Panc1 (cell line): ENCODE results near the gene SLC2A4. TPM values are rescaled to one million over a fixed set of nuclear protein-coding genes. Genes with fewer than 3 reads are reported as not detected.

Experiments
- ATAC-seq: fragments of 200-7000 bp; cut with Tn5 transposase; 2 replicates; pipeline ENCODE4 v1.9.1; 2020; ENCODE audit warnings: mild to moderate bottlenecking, moderate library complexity
- BruUV-seq: library from RNA; stranded (reverse); fragments of 400-500 nt; replicated peaks from 2 replicates; lab custom pipeline; 2021; lab: Mats Ljungman, UMichigan
- CTCF ChIA-PET: fragments of 300-600 bp; sonication (Branson Sonifier 250); formaldehyde crosslinking; loops from one replicate; lab custom pipeline; 2022; ENCODE audit warnings: antibody characterized with exemption; lab: Charles Lee
- POLR2A ChIA-PET: fragments of 300-600 bp; sonication (Branson Sonifier 250); formaldehyde crosslinking; loops from one replicate; lab custom pipeline; 2022; ENCODE audit warnings: antibody characterized with exemption; lab: Charles Lee
- DNase-seq: peaks from one replicate; pipeline ENCODE4 v3.0.0-alpha.2; 2010; ENCODE audit warnings: low read depth, low spot score
- H3K27ac ChIP-seq: 2 replicates; pipeline ENCODE4 v1.5.1; 2011; ENCODE audit warnings: mild to moderate bottlenecking, low read length, inconsistent platforms
- H3K27me3 ChIP-seq: fragments of 200-500 bp; sonication (Bioruptor generic); 2 replicates; pipeline ENCODE4 v1.6.0; 2014; ENCODE audit warnings: low read length, inconsistent platforms; ENCODE audit not compliant: control insufficient read depth, insufficient read depth
- H3K36me3 ChIP-seq: fragments of 200-500 bp; sonication (Bioruptor generic); 2 replicates; pipeline ENCODE4 v1.5.1; 2014; ENCODE audit warnings: inconsistent platforms, mild to moderate bottlenecking, low read length, moderate library complexity; ENCODE audit not compliant: control insufficient read depth, insufficient read depth
- H3K4me1 ChIP-seq: 2 replicates; pipeline ENCODE4 v1.5.1; 2011; ENCODE audit warnings: inconsistent platforms, mild to moderate bottlenecking, low read length, moderate library complexity; ENCODE audit not compliant: control insufficient read depth, insufficient read depth
- H3K4me3 ChIP-seq, 2 experiments: 2 replicates each; pipeline ENCODE4 v1.5.1; 2011 to 2012; ENCODE audit warnings: low read depth in 2 of 2, low read length in 2 of 2, mild to moderate bottlenecking in 2 of 2, inconsistent platforms in 1 of 2, moderate library complexity in 1 of 2
- H3K9me3 ChIP-seq: fragments of 200-500 bp; sonication (Bioruptor generic); 2 replicates; pipeline ENCODE4 v1.5.1; 2014; ENCODE audit warnings: low read depth, mild to moderate bottlenecking, inconsistent platforms, low read length, moderate library complexity; ENCODE audit not compliant: control insufficient read depth, insufficient read depth
- CTCF ChIP-seq: fragments of 450-650 bp; IDR thresholded peaks from 2 replicates; pipeline ENCODE4 v1.5.1; 2017; ENCODE audit warnings: mild to moderate bottlenecking
- POLR2AphosphoS5 ChIP-seq: IDR thresholded peaks from 2 replicates; pipeline ENCODE4 v1.6.1; 2012; ENCODE audit warnings: mild to moderate bottlenecking, low read depth, low read length, moderate library complexity
- REST ChIP-seq, 2 experiments: IDR thresholded peaks; 2 replicates each; pipeline ENCODE4 v1.6.1; 2011 to 2012; ENCODE audit warnings: low read depth in 2 of 2, control low read depth in 1 of 2, low read length in 1 of 2, mild to moderate bottlenecking in 1 of 2, moderate library complexity in 1 of 2; ENCODE audit not compliant: insufficient read depth in 1 of 2
- SIN3A ChIP-seq: IDR thresholded peaks from 2 replicates; pipeline ENCODE4 v1.6.1; 2012; ENCODE audit warnings: low read depth, mild to moderate bottlenecking, low read length, moderate library complexity, borderline replicate concordance; ENCODE audit not compliant: insufficient read depth
- TCF7L2 ChIP-seq: IDR thresholded peaks from 2 replicates; pipeline ENCODE4 v1.6.1; 2011; ENCODE audit warnings: mild to moderate bottlenecking, low read depth, low read length, inconsistent platforms
- in situ Hi-C: cut with HindIII; loops from 2 replicates; pipeline ENCODE4 v1.10.0; 2016; ENCODE audit warnings: low sequenced_read_pairs, low pct_unique_long_range_greater_than_20kb
- intact Hi-C: fragments of 100-400 bp; cut with micrococcal nuclease; formaldehyde crosslinking; loops from one replicate; pipeline ENCODE4 v1.10.0; 2022; ENCODE audit not compliant: unreplicated experiment
- total RNA-seq: library from RNA; stranded (reverse); gene quantifications from one replicate; pipeline ENCODE4 v1.2.1, GENCODE V29; 2021; ENCODE audit not compliant: unreplicated experiment

Gene SLC2A4
- total RNA-seq, 1 experiment from 2014 or later, result 0.31 TPM

- Histone ChIP-seq H3K27ac (no peak overlapping the region), H3K4me1 (no peaks in the 10 kb centered on the region), H3K36me3 (no peaks in the 10 kb centered on the region), H3K27me3 (no peaks in the 10 kb centered on the region), H3K4me3 (no peak overlapping the region), H3K9me3 (no peaks in the 10 kb centered on the region)
- in situ Hi-C loops, result no loop called here
- no peak for DNase-seq
- BruUV-seq, result no TSS peak
- ChIA-PET POLR2A (no interaction called here), CTCF (no interaction called here)
- ATAC-seq, result no peak
- TF ChIP-seq REST (IDR thresholded peaks at IDR 0.05; ENCODE audit: insufficient read depth in 1 of 2, low read depth in 2 of 2, low read length in 1 of 2), result no peak
- intact Hi-C loops, result no loop called here
These were observed 2.1 kb upstream of the SLC2A4 start for GRCh38 chr17:7279448-7279847.

DNA sequence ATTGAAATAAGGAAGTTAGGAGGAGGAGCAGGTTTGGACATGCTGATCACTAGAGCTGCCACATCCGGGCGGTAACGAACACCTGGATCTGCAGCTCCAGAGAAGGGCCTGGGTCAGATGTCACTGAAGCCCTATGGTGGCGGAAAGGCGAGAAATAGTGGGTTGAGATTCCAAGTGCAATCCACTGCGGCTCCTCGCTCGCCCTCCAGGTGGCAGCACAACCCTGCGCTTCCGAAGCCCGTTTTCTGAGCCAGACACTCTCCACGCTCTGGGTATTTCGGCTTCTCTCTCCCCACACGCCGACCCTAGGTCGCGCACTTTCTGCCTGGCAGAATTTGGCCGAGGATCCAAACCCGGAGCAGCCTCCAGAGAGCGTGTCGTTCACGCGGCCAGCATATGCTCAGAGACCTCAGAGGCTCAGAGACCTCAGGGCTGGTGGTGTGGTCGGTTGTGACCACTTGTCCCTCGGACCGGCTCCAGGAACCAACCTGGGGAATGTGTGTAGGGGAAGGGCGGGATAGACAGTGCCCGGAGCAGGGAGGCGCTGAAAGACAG lies 922 bp upstream of the SLC2A4 start:
- CTCF ChIA-PET, result interaction anchor here (1.0 to 1.8 kb wide), 2 partner anchors 16 to 33 kb away, joined by 4 to 13 read pairs; no protein-coding TSS in a partner anchor
- H3K27ac ChIP-seq, result peak overlapping the region; percentile 63; the same call in 1 of the 2 replicates
- peak overlapping the region; percentile 46 to 64 for H3K4me3 ChIP-seq
- no peaks in the 10 kb centered on the region for H3K4me1 ChIP-seq
- POLR2A ChIA-PET, result interaction anchor here (1.0 kb wide), 1 partner anchor 33 kb away, joined by 3 read pairs; no protein-coding TSS in a partner anchor
- H3K36me3 ChIP-seq, result no peaks in the 10 kb centered on the region
- intact Hi-C loops, result loop anchor here (2.0 kb wide), 1 partner anchor 16 kb away; no protein-coding TSS in a partner anchor
- no TSS peak for BruUV-seq
- H3K27me3 ChIP-seq, result no peaks in the 10 kb centered on the region
- ATAC-seq, result peak; percentile 87
- TF ChIP-seq TCF7L2, result no peak
- peak; percentile 94 for TF ChIP-seq CTCF
- TF ChIP-seq POLR2AphosphoS5, result no peak
- DNase-seq, result peak; percentile 80
- H3K9me3 ChIP-seq, result no peaks in the 10 kb centered on the region
- in situ Hi-C loops, result no loop called here

DNA sequence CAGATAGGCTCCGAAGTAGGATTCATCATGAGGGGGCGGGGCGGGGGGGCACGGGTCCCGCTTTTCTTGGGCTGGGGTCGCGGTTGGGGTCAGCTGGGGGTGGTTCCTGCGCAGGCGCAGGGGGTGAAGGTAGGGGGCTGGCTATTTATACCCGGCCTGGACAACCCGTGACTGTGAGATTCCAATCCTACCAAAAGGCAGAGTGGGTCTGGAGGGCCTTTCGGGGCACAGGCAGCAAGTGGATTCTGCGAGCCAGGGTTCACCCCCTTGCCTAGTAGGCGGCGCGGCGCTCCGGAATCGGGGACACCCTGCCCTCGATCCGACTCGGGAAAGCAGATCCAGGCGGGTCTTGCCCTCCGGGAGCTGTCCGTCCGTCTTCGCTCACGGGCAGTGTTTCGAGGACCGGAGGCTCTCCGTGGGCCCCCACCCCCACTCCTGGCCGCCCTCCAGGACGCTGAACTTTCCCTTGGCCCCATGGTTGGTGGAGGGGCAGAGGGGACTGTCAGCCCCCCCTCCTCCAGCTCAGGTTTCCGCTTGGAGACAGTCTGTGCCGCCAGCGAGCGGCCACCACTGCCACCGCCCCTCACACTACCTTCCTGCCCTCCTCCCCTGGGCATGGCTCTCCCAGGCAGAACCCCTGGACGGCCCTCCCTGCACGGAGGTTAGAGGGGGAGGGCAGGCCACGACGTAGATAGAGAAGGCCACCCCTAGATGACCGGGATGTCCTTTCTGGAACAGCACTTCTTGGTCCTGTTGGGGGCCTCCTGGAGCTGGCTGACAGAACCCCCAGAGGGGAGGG lies 634 bp downstream of the SLC2A4 start:
- no peaks in the 10 kb centered on the region for H3K9me3 ChIP-seq
- ATAC-seq, result no peak
- H3K4me1 ChIP-seq, result no peaks in the 10 kb centered on the region
- CTCF ChIA-PET, result interaction anchor here (1.8 kb wide), 1 partner anchor 31 kb away, joined by 13 read pairs; no protein-coding TSS in a partner anchor
- no TSS peak for BruUV-seq
- H3K27me3 ChIP-seq, result no peaks in the 10 kb centered on the region
- intact Hi-C loops, result loop anchor here (2.0 kb wide), 1 partner anchor 15 kb away; no protein-coding TSS in a partner anchor
- no peak overlapping the region for H3K27ac ChIP-seq
- TF ChIP-seq POLR2AphosphoS5 (no peak), CTCF (no peak), REST (IDR thresholded peaks at IDR 0.05; ENCODE audit: insufficient read depth in 1 of 2, low read depth in 2 of 2, low read length in 1 of 2) (no peak), SIN3A (no peak), TCF7L2 (no peak)
- no peaks in the 10 kb centered on the region for H3K36me3 ChIP-seq
- DNase-seq, result no peak
- in situ Hi-C loops, result no loop called here
- POLR2A ChIA-PET, result interaction anchor here (0.5 to 0.7 kb wide), 2 partner anchors 10 to 250 kb away, joined by 4 to 5 read pairs; no protein-coding TSS in a partner anchor
- peak overlapping the region; percentile 46 to 64 for H3K4me3 ChIP-seq
